GM21619 (cell line): ENCODE measurements around the gene CENPS.

Source experiments
- ATAC-seq: cut with Tn5 transposase; IDR thresholded peaks from one replicate; pipeline ENCODE4 v1.9.1; 2021; ENCODE audit not compliant: unreplicated experiment

Gene CENPS

DNA sequence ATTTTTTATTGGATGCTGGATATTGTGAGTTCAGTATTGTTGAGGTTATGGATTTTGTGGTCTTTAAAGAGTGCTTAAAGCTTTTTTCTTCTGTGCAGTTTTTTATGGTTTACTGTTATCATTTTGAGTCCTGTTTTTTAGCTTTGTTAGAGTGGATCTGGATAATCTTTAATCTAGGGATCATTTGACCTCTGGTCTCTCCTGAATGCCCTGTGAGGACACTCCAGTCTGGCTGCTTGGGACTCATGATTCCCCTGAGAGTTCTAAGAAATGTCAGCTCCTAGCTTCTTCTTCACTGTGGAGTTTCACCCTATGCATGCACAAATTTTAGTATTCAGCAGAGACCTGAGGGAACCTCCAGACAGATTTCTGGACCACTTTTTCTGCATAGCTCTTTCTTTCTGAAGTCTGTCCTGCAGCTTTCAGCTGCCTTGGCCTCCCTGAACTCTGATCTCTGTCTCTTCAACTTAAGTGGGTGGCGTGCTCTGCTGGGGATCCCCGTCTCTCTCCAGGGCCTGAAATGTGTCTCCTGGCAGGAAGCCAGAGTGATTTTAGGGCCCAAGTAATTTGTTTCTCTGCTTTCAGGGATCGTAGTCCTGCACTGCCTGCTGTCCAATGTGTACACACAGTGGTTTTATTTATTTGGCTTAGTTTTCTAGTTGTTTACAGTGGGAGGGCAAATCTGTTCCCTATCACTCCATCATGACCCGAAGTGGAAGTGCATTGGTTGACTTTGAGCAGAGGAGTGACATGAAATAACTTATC lies 59.2 kb downstream of the CENPS start:
- ATAC-seq = no peak

DNA sequence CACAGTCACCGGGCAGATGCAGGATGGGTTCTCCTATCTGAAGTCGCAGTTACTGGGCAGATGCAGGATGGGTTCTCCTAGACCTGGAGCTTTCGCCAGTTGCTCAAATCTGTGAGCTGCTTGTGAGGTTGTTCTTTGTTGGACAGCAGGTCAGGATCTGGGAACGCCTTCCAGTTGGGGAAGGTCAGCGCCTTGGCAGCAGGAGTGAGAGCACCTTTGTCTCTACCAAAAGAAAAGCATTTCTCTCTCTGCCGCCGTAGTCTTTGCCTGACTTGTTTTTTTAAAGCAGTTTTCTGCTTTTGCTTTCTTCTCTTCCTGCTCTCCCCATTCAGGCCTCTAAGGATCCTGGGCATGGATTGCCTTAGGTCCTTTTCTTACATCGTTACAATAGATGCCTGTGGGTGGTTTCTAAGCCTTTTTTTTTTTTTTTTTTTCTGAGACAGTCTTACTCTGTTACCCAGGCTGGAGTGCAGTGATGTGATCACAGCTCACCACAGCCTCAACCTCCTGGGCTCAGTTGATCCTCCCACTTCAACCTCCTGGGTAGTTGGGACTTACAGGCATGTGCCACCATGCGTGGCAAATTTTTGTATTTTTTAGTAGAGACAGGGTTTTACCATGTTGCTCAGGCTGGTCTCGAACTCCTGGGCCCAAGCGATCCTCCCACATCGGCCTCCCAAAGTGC lies 60.2 kb downstream of the CENPS start:
- ATAC-seq = no peak
